ENCODE data around the gene PKD1L1. TPM values are rescaled to one million over a fixed set of nuclear protein-coding genes. Genes with fewer than 3 reads are reported as not detected.

PKD1L1 gene
- total RNA-seq, 4 donors from 2014 or later, result 0.18 to 0.83 (median 0.44) TPM

DNA sequence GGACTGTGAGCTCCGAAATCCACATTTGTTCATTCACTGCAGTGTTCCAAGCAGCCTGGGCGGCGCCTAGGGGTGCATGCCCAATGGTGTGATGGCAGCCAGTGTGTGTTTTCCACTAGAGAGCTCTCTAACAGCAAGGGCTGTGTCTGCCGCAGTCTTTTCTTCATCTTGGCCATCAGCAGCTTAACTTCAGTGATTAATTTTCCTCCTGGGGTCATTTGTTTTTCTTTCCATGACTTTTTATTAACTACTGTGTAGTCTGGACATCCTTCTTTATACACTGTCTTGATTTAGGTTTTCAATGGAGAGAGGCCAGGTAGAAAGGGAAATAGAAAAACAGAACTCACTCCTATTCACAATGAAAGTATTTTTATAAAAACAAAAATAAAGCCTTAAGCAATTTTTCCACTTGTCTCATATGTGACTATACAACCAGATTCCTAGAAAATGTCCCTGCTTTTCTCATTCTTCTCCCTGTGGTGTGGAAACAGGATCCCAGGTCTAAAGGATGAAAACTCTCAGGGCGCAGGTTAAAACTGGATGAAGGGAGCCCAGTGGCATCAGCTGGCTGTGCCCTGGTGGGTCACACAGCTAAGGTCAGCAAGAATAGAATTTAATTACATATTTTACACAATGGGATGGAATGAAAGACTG lies 176.8 kb downstream of the PKD1L1 start:
- H3K4me3 ChIP-seq, result no peak overlapping the region
- no peak overlapping the region for H3K27ac ChIP-seq
- TF ChIP-seq, protein P1, sequence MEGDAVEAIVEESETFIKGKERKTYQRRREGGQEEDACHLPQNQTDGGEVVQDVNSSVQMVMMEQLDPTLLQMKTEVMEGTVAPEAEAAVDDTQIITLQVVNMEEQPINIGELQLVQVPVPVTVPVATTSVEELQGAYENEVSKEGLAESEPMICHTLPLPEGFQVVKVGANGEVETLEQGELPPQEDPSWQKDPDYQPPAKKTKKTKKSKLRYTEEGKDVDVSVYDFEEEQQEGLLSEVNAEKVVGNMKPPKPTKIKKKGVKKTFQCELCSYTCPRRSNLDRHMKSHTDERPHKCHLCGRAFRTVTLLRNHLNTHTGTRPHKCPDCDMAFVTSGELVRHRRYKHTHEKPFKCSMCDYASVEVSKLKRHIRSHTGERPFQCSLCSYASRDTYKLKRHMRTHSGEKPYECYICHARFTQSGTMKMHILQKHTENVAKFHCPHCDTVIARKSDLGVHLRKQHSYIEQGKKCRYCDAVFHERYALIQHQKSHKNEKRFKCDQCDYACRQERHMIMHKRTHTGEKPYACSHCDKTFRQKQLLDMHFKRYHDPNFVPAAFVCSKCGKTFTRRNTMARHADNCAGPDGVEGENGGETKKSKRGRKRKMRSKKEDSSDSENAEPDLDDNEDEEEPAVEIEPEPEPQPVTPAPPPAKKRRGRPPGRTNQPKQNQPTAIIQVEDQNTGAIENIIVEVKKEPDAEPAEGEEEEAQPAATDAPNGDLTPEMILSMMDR (IDR thresholded peaks at IDR 0.05), result no peak
- TF ChIP-seq POLR2A (IDR thresholded peaks at IDR 0.05), result no peak
- no peaks in the 10 kb centered on the region for H3K36me3 ChIP-seq
- no peaks in the 10 kb centered on the region for H3K4me1 ChIP-seq
- H3K9me3 ChIP-seq, result no peaks in the 10 kb centered on the region
- no peaks in the 10 kb centered on the region for H3K27me3 ChIP-seq
- no peak for DNase-seq

DNA sequence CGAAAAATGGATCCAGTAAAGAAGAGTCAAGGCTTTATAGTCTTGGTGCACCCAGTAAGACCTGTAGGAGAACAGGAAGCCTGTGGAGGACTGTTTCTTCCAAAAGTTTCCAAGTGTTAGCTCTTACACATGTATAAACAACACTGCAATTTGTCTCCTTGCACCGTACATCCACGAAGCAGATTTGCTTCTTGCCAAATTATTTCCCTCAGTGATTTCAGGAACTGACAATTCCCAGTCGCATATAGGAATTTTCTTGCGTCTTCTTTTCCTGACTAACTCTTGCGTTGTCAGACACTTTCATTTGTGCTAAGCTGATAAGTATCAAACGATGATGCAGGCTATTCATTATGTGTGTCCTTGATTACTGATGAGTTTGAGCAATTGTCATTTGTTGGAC lies 182.1 kb downstream of the PKD1L1 start:
- H3K27me3 ChIP-seq, result no peaks in the 10 kb centered on the region
- no peak for TF ChIP-seq POLR2A (IDR thresholded peaks at IDR 0.05)
- TF ChIP-seq, protein P1 (IDR thresholded peaks at IDR 0.05), result no peak
- peaks cover 0 to 12% (median 0%) of the 10 kb centered on the region in 4 donors for H3K4me1 ChIP-seq
- H3K9me3 ChIP-seq, result no peaks in the 10 kb centered on the region
- H3K4me3 ChIP-seq, result no peak overlapping the region
- H3K36me3 ChIP-seq, result no peaks in the 10 kb centered on the region
- DNase-seq, result no peak
- no peak overlapping the region for H3K27ac ChIP-seq

DNA sequence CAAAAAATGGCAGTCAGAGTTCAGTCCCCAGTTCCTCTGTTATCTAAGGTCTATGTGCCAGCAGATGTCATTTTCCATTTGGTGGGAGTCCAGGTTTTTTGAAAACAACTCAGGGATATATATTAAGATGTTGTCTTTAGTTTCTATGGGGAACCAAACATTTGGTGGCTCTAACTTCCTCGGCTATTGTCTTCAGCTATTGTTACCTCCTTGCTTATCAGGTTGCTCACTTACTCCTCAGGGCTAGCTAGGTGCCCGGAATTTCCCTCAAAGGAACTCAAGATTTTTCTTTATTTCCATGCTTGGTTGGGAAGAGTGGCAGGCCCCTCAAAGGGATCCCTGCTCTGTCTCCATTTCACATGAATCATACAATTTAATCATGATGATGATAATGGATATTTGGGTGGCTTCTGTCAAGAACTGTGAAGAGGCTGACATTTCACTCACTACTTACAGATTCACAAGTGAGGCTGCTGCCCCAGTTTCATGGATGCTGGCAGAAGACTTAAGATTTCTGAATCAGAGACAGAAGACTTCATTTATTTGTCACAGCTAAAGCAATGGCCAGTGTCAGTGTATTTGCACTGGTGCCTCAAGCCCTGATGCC lies 182.8 kb downstream of the PKD1L1 start:
- no peak for TF ChIP-seq POLR2A (IDR thresholded peaks at IDR 0.05)
- TF ChIP-seq, protein P1 (IDR thresholded peaks at IDR 0.05), result no peak
- no peak overlapping the region for H3K27ac ChIP-seq
- no peak for DNase-seq
- H3K9me3 ChIP-seq, result no peaks in the 10 kb centered on the region
- no peaks in the 10 kb centered on the region for H3K27me3 ChIP-seq
- no peaks in the 10 kb centered on the region for H3K36me3 ChIP-seq
- peaks cover 0 to 12% (median 0%) of the 10 kb centered on the region in 4 donors for H3K4me1 ChIP-seq
- H3K4me3 ChIP-seq, result no peak overlapping the region

DNA sequence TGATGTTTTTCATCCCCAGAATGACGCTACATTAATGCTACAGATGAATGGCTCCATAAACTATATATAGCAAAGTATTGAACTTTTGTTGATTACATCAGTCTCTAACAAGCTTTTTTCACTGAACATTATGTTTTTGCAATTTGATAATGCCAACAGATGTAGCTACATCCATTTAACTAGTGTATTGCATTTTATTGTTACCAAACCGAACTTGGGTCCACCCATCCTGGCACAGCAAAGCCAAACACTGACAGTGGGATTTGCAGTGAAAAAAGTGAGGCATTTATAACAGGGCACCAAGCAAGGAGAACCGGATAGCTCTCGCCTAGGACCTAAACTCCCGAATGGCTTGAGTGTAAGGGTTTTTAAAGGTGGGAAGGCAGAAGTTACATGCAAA lies 183.5 kb downstream of the PKD1L1 start:
- Histone ChIP-seq H3K4me3 (no peak overlapping the region), H3K36me3 (no peaks in the 10 kb centered on the region), H3K4me1 (peaks cover 0 to 12% (median 0%) of the 10 kb centered on the region in 4 donors), H3K9me3 (no peaks in the 10 kb centered on the region), H3K27me3 (no peaks in the 10 kb centered on the region), H3K27ac (no peak overlapping the region)
- TF ChIP-seq, protein P1 (IDR thresholded peaks at IDR 0.05), result no peak
- no peak for TF ChIP-seq POLR2A (IDR thresholded peaks at IDR 0.05)
- DNase-seq, result no peak

DNA sequence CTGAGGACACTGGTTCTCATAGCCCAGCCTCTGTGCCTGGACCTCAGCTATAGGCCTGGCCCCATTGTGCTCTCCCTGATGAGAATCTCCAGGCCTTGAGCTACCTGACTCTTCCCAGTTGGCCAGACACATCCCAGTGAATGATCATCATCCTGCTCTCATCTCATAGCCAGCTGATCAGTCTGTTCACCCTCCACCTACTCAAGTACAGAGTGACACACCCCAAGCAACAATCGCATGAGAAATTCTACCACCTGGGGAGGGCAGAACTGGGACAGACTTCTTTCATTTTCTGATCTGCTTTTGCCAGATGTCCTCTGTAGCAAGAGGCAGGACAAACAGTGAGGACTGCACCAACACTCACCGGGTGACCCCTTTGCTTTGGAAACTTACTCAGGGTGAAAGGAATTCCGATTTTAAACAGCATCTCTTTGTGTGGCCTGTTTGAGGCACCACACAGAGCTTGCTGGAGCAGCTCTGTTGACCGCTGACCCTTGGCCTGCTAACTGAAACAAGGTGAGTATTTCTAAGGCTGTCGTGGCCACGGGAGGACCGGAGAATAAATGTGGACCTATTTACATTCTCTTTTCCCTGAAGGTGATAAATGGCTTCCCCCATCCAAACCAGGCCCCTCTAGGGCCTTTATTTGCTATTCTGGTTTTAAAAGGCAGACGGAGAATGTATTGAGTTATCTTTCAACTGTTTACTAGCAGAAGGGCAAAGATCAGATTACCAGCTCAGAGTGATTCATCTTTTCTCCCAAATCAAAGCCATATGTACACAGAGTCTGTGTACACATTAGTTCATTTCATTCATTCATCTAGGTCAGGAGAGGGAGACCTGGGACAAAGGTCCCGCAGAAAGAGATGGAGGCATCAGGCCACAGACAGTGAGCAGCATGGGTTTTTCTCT lies 184.9 kb downstream of the PKD1L1 start:
- TF ChIP-seq POLR2A (IDR thresholded peaks at IDR 0.05), result no peak
- TF ChIP-seq, protein P1 (IDR thresholded peaks at IDR 0.05), result no peak
- peak overlapping the region; percentile 49 to 77 (median 58) for H3K27ac ChIP-seq
- H3K4me1 ChIP-seq, result peaks cover 0 to 12% (median 0%) of the 10 kb centered on the region in 4 donors
- H3K4me3 ChIP-seq, result no peak overlapping the region
- no peaks in the 10 kb centered on the region for H3K36me3 ChIP-seq
- no peaks in the 10 kb centered on the region for H3K9me3 ChIP-seq
- peak in 2 of 3 donors; percentile 42 to 51 for DNase-seq
- no peaks in the 10 kb centered on the region for H3K27me3 ChIP-seq
